NCI-H187 treated with DMSO at 0.1 percent for 48 hours (cell line): Measurements from ENCODE around the gene USP24.
"Not testable (repeated sequence)": the region's sequence is repeated elsewhere in the genome, so short reads cannot be mapped to it uniquely, and the experiment has no call there.

ENCODE experiments used
- DNase-seq: peaks from one replicate; lab custom pipeline; 2025; lab: John Stamatoyannopoulos, UW

Gene USP24

GRCh38 chr1:55037733-55038551, 177.2 kb downstream of the USP24 start:
- DNase-seq: no peak

- no peak for DNase-seq
Observed at GRCh38 chr1:55035904-55036303, 179.3 kb downstream of the USP24 start.

GRCh38 chr1:55034476-55035133, 180.6 kb downstream of the USP24 start:
- DNase-seq: no peak

- DNase-seq: no peak
Observed at GRCh38 chr1:55033265-55033614, 181.9 kb downstream of the USP24 start.

- not testable (repeated sequence) for DNase-seq
Observed at GRCh38 chr1:55031098-55031497, 184.1 kb downstream of the USP24 start.

GRCh38 chr1:55026682-55027081, 188.5 kb downstream of the USP24 start:
- DNase-seq: not testable (repeated sequence)

GRCh38 chr1:55024163-55024562, 191.0 kb downstream of the USP24 start:
- DNase-seq: not testable (repeated sequence)

GRCh38 chr1:55021942-55022546, 193.1 kb downstream of the USP24 start:
- peak; percentile 63 for DNase-seq

- DNase-seq: no peak
Observed at GRCh38 chr1:55018395-55018794, 196.8 kb downstream of the USP24 start.
